NCI-H187 treated with DMSO at 0.1 percent for 48 hours (cell line): ENCODE results near the gene NLRP9.

ENCODE experiments used
- DNase-seq: peaks from one replicate; lab custom pipeline; 2025; lab: John Stamatoyannopoulos, UW

Gene NLRP9

GRCh38 chr19:55687281-55688201 lies 50.7 kb downstream of the NLRP9 start:
- DNase-seq, result no peak

- DNase-seq, result no peak
These were observed 51.7 kb downstream of the NLRP9 start for GRCh38 chr19:55686311-55687050.

GRCh38 chr19:55685776-55686175 lies 52.4 kb downstream of the NLRP9 start:
- DNase-seq, result no peak

DNA sequence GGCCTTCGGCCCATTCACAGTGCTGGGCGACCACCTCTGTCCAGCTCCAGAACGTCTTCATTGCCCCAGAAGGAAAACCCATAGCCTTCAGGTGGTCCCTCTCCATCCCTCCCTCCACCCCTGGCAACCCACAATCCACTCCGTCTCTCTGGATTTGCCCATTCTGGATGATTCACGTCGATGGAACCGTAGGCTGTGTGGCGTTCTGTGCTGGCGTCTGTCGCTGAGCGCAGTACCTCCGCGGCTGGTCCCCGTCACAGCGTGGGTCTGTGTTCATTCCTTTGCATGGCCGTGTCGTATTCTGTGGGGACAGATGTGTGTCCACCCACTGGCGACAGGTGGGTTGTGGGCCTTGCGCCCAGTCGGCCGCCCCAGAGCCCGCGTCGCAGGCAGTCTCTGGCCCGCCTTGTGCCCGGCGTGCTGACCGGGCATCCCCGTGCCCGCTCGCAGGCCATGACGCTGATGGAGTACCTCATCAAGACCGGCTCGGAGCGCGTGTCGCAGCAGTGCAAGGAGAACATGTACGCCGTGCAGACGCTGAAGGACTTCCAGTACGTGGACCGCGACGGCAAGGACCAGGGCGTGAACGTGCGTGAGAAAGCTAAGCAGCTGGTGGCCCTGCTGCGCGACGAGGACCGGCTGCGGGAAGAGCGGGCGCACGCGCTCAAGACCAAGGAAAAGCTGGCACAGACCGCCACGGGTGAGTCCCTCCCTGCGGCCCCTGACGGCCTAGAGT lies 53.1 kb downstream of the NLRP9 start:
- DNase-seq, result no peak

GRCh38 chr19:55683449-55684261 lies 54.5 kb downstream of the NLRP9 start:
- DNase-seq, result no peak

DNA sequence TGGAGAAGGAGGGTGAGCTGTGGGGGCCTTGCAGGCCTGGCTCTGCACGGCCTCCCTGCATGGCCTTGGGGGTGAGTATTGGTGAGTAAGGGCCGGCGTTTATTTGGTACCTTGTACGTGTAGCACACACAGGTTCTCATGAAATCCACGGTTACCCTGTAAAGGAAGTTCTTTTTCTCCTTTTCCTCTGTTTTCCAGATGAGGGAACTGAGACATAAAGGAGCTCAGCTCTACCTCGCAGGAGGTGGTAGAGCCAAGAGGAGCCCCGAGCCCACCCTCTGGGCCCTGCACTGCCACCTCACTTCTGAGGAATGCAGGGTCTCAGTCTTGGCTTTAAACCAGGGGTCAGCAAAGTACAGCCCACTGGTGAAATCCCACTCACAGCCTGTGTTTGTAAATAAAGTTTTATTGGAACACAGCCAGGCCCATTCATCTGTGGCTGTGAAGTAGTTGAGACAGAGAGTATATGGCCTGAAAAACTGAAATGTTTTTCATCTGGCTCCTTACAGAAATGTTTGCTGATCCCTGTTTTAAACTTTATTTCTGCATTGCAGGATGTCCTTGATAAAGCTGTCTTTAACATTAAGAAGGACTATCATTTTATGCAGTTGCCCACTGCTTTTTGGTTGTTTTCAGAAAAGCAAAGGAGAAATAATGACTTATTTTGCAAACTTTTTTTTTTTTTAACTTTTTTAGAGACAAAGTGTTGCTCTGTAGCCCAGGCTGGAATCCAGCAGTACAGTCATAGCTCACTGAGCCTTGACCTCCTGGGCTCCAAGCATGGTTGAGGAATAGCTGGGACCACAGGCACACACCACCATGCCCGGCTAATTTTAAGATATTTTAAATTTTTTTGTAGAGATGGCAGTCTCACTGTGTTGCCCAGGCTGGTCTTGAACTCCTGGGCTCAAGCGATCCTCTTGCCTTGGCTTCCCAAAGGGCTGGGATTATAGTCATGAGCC lies 56.8 kb downstream of the NLRP9 start:
- DNase-seq, result no peak

- DNase-seq, result no peak
These were observed 57.7 kb downstream of the NLRP9 start for GRCh38 chr19:55680339-55681130.

- no peak for DNase-seq
These were observed 58.6 kb downstream of the NLRP9 start for GRCh38 chr19:55679343-55680257.

DNA sequence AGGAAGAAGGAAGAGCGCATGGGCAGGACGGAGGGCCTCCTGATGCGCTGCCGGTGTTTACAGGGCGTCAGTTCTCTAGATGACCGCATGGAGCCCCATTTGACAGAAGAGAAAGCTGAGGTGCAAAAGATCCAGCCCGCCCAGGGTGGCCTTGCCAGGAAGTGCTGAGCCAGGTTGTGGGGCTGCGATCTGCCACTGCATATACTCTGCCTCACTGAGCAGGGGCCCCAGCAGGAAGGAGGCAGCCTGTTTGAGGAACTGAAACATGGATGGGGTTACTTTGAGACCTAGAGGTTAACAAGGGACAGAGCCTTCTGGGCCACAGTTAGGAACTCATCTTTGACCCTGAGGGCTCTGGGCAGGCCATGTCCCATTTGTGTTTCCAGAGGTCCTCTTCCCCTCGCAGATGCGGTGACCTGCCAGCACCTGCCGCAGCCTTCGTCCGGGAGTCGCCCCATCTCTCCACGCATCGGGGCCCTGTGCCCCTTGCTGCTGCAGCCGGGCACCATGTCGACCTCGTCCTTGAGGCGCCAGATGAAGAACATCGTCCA lies 60.0 kb downstream of the NLRP9 start:
- DNase-seq, result no peak

GRCh38 chr19:55677572-55678028 lies 60.6 kb downstream of the NLRP9 start:
- no peak for DNase-seq

DNA sequence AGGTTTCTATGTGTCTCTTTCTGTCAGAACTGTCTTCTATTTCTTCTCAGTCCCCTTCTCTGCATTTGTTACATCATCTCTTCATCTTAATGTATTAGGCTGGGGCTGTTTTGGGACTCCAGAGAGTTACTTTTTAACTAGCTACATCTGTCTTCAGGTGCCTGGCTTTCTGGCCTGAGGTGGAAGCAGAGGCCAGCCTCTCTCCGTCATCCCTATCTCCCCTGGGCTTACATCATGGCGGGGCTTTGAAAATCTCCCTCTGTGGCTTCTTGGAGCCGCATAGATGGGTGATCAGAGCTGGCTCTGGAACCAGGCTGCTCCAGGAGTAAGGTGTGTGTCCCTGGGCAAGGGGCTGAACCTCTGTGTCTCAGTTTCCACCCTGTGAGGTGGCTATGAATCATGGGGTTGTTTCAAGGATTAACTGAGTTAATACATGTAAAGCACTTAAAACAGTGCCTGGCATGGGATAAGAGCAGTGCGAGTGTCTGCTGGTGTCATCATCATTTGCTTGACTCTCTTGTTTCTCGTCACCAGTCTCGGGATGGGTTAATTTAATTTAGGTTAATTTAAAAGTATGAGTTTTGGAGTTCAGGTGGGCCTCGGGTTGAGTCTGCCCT lies 61.2 kb downstream of the NLRP9 start:
- DNase-seq, result no peak

DNA sequence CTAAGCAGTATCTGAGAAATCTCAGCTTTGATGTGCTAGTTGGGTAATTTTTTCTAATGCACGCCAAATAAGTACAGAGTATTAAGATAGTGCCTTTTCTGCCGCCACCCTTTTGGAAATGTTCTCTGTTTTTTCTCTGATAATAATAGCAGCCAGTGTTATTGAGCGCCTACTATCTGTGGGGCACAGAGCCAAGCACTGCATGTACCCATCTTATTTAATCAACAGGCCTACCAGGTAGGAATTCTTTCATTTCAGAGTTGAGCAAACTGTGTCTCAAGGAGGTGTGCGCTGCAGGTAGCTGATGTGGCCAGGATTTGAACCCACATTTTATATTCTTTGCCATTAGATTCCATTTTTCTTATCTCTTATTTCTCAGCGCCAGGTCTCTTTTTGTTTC lies 61.8 kb downstream of the NLRP9 start:
- no peak for DNase-seq

GRCh38 chr19:55675661-55676354 lies 62.4 kb downstream of the NLRP9 start:
- DNase-seq, result no peak

DNA sequence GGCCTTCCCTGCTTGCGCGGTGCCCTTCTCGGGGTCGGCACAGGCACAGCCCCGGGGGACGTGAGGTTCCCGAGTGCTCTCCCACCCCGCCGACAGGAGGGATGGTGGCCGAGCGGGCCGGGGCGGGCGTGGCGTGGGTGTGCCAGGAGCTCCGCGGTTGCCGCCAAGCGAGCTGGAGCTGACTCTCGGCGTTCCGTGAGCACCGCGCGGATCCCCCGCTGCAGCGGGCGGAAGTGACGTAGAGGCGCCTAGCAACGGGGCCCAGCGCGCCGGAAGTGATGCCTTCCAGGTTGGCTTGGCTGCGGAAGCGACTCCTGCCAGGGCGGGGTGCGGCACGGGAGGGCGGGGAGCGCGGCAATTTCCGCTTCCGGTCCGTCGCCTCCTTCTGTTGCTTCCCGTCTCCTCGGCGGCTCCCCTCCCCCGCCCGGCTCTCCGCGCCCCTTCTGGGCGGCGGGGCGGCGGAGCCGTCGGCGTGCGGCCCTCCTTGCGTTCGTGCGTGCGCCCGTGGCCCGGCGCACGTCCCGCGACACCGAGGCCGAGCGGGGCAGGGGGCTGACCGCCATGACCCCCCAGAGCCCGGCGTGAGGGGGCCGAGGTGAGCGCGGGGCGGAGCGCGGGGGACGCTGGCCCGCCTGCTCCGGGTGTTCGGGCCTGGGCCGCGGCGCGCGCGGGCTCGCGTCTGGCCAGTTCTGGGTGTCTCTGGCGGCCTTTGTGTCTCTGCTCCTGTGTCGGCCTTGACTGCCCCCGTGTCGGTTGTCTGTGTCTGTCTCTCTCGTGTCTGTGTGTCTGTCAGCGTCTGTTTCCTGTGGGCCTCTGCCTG lies 63.2 kb downstream of the NLRP9 start, which contains the start of gene EPN1:
EPN1 (plus strand) TSS at position 386 of the 820 bp plus-strand sequence. CDS start 3,402 bp downstream, outside the sequence.
- peak; percentile 79 for DNase-seq

- DNase-seq, result no peak
These were observed 63.8 kb downstream of the NLRP9 start for GRCh38 chr19:55674459-55674840.

DNA sequence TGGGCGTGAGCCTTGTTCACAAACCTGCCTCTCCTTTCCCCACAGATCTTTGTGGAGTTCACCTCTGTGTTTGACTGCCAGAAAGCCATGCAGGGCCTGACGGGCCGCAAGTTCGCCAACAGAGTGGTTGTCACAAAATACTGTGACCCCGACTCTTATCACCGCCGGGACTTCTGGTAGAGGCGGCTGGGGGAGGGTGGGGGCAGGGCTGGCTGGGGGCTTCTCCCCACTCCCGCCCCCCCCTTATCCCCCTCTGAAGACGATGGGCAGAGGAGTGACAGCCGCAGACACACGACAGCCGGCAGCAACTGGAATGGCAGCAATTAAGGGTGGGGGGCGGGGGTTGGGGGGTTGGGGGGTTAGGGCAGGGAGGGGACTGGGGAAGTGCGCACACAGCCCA lies 64.3 kb downstream of the NLRP9 start:
- DNase-seq, result no peak
